ENCODE data around the gene PROSER1.

GRCh38 chr13:39058040-39058439 is 20.2 kb upstream of the PROSER1 start:
- TF ChIP-seq, protein P1, sequence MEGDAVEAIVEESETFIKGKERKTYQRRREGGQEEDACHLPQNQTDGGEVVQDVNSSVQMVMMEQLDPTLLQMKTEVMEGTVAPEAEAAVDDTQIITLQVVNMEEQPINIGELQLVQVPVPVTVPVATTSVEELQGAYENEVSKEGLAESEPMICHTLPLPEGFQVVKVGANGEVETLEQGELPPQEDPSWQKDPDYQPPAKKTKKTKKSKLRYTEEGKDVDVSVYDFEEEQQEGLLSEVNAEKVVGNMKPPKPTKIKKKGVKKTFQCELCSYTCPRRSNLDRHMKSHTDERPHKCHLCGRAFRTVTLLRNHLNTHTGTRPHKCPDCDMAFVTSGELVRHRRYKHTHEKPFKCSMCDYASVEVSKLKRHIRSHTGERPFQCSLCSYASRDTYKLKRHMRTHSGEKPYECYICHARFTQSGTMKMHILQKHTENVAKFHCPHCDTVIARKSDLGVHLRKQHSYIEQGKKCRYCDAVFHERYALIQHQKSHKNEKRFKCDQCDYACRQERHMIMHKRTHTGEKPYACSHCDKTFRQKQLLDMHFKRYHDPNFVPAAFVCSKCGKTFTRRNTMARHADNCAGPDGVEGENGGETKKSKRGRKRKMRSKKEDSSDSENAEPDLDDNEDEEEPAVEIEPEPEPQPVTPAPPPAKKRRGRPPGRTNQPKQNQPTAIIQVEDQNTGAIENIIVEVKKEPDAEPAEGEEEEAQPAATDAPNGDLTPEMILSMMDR (IDR thresholded peaks at IDR 0.05 in 2 of 3, conservative IDR thresholded peaks at IDR 0.05 in 1 of 3; ENCODE audit: insufficient read depth in 2 of 3, low read depth in 1 of 3, low read length in 3 of 3): no peak
- no peak for TF ChIP-seq TAF1 (IDR thresholded peaks at IDR 0.05; ENCODE audit: control insufficient read depth, extremely low read depth, insufficient read depth, low read length, severe bottlenecking)
- TF ChIP-seq PHB (CRISPR knock-in tag; IDR thresholded peaks at IDR 0.05): no peak
- no peak for TF ChIP-seq NUFIP1 (IDR thresholded peaks at IDR 0.05; ENCODE audit: partially characterized antibody)
- TF ChIP-seq ATF2 (CRISPR knock-in tag; IDR thresholded peaks at IDR 0.05): no peak
- no peak for TF ChIP-seq ZNF12 (CRISPR knock-in tag; IDR thresholded peaks at IDR 0.05)
- no peak for TF ChIP-seq POLR2A (conservative IDR thresholded peaks at IDR 0.05)
- no peak for TF ChIP-seq MAFK (IDR thresholded peaks at IDR 0.05; ENCODE audit: low read length)
- no peak for TF ChIP-seq POLR2AphosphoS5 (IDR thresholded peaks at IDR 0.05; ENCODE audit: control insufficient read depth, insufficient read depth, low read depth, low read length)
- TF ChIP-seq ZKSCAN1 (IDR thresholded peaks at IDR 0.05; ENCODE audit: low read depth, low read length): no peak
- TF ChIP-seq ZNF76 (CRISPR knock-in tag; IDR thresholded peaks at IDR 0.05; ENCODE audit: borderline replicate concordance): no peak
- no peak for TF ChIP-seq PREB (CRISPR knock-in tag; IDR thresholded peaks at IDR 0.05)
- no peak for TF ChIP-seq MAFF (IDR thresholded peaks at IDR 0.05; ENCODE audit: low read length)
- TF ChIP-seq, protein P2, sequence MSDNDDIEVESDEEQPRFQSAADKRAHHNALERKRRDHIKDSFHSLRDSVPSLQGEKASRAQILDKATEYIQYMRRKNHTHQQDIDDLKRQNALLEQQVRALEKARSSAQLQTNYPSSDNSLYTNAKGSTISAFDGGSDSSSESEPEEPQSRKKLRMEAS (CRISPR knock-in tag; IDR thresholded peaks at IDR 0.05): no peak
